ENCODE data around the gene ZNF821.

Gene ZNF821

GRCh38 chr16:71927383-71927782, 43.4 kb upstream of the ZNF821 start:
- no peak overlapping the region for H3K27ac ChIP-seq
- no peak for TF ChIP-seq CTCF (conservative IDR thresholded peaks at IDR 0.05)

- no peak overlapping the region for H3K27ac ChIP-seq
- TF ChIP-seq CTCF (conservative IDR thresholded peaks at IDR 0.05) = no peak
Measured at GRCh38 chr16:71924710-71925109, 40.7 kb upstream of the ZNF821 start.

GRCh38 chr16:71923941-71924690, 40.1 kb upstream of the ZNF821 start:
- TF ChIP-seq CTCF (conservative IDR thresholded peaks at IDR 0.05) = no peak
- no peak overlapping the region for H3K27ac ChIP-seq

- TF ChIP-seq CTCF (conservative IDR thresholded peaks at IDR 0.05) = no peak
- no peak overlapping the region for H3K27ac ChIP-seq
Measured at GRCh38 chr16:71920658-71921057, 36.7 kb upstream of the ZNF821 start.

- TF ChIP-seq CTCF (conservative IDR thresholded peaks at IDR 0.05) = no peak
- H3K27ac ChIP-seq = no peak overlapping the region
Measured at GRCh38 chr16:71919035-71919434, 35.1 kb upstream of the ZNF821 start.

GRCh38 chr16:71917900-71918299, 33.9 kb upstream of the ZNF821 start:
- no peak for TF ChIP-seq CTCF (conservative IDR thresholded peaks at IDR 0.05)

GRCh38 chr16:71916397-71916920, 32.5 kb upstream of the ZNF821 start:
- H3K27ac ChIP-seq = no peak overlapping the region
- no peak for TF ChIP-seq CTCF (conservative IDR thresholded peaks at IDR 0.05)

More at GRCh38 chr16:71917900-71918299, 33.9 kb upstream of the ZNF821 start:
- H3K27ac ChIP-seq = no peak overlapping the region
